GM20431 (cell line): ENCODE data around the gene DTNBP1.

Experiments used
- in situ Hi-C: fragments of 300-500 bp; cut with MseI, MboI; formaldehyde crosslinking; loops from one replicate; pipeline ENCODE4 v1.15.0; 2020; ENCODE audit warnings: low sequenced_read_pairs; ENCODE audit not compliant: unreplicated experiment

DTNBP1 gene

GRCh38 chr6:15509335-15509933 lies 153.4 kb downstream of the DTNBP1 start:
- in situ Hi-C loops, result no loop called here

DNA sequence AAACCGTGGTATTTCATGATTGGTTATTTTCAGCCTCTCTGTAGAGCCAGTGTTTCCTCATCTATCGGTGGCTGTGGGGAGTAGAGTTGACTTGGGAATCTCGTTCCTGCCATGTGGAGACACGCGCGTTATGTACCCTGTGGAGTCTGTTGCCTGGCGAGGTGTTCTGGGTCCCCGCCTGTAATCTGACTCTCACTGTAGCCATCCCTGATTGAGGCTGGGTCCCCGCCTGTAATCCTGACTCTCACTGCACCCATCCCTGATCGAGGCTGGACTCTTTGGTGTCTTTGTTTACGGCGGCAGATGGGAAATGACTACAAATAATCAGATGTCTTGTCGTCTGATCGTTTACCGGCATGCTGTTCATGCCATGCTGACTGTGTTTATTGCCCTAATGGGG lies 153.9 kb downstream of the DTNBP1 start:
- in situ Hi-C loops, result no loop called here

- in situ Hi-C loops, result no loop called here
Measured at GRCh38 chr6:15508441-15508871, 154.4 kb downstream of the DTNBP1 start.

DNA sequence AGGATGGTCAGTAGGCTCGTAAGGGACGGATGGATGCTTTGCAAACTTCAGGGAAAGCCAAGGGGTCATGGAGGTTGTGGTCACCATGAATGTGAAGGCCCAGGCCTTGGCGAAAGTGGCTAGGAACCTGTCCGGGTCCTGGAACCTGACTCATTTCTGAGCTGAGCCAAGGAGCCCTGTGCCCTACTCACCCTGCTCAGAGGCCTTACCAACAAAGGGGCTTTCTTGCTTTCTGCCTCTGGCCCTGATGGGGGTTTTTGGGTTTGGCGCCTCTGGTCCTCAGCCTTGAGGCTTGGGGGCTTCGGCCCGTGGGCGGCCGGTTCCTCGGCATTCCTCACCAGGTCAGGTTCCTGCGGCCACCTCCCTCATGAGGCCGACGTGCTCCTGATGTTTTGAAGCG lies 155.1 kb downstream of the DTNBP1 start:
- in situ Hi-C loops, result no loop called here

DNA sequence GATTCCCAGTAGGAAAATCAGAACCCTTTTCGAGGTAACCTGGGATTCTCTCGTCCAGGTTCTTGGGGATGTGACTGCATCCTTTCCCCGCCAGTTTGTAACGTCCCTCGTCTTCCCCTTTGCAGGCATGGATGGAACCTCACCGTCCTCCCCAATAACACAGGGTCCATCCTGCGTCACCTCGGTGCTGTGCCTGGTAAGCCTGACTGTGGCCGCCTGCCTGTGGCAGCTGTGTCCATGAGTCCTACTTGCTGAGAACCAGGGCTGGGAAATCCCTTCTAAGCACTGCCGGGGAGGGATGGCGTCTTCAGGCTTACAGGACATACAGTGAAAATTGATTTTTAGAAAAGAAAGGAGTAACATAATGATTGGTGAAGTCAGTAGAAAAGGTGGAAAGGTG lies 155.6 kb downstream of the DTNBP1 start:
- in situ Hi-C loops, result no loop called here

DNA sequence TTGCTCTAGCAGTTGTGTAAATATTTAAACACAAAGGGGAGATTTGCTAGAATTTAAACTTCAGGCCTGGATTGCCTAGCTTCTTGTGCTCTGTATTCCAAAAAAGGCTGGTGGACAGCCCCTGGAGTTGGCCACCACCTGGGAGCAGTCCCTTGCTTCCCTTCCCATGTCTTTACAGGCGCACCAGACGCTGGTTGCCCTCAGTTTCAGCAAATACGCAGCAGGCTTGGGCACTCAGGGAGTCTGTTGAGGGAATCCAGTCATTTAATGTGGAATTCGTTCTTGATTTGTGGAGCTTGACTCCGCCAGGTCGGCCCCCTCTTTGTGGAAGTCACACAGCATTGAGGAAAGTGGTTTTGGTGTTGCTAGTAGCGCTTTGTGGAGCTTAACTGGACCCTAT lies 156.8 kb downstream of the DTNBP1 start:
- in situ Hi-C loops, result no loop called here

- in situ Hi-C loops, result no loop called here
Measured at GRCh38 chr6:15505463-15505918, 157.3 kb downstream of the DTNBP1 start.

GRCh38 chr6:15504581-15505350 lies 158.1 kb downstream of the DTNBP1 start:
- in situ Hi-C loops, result no loop called here

GRCh38 chr6:15504040-15504495 lies 158.8 kb downstream of the DTNBP1 start:
- in situ Hi-C loops, result no loop called here

DNA sequence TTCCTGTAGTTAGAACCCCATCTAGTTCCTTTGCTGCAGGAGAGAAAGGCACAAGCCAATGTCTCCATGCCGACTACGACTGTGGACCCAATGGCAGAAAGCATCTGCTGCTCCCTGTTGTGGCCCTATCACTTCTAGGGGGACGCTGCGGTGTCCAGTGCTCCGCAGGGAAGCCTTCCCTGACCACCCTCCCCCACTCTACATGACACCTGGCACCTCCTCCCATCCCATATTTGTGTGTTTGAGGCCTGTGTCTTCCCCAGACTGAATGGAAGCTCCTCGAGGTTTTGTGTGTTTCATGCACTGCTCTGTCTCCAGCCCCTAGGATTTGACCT lies 159.5 kb downstream of the DTNBP1 start:
- in situ Hi-C loops, result no loop called here

- in situ Hi-C loops, result no loop called here
Measured at GRCh38 chr6:15502446-15503345, 160.1 kb downstream of the DTNBP1 start.

DNA sequence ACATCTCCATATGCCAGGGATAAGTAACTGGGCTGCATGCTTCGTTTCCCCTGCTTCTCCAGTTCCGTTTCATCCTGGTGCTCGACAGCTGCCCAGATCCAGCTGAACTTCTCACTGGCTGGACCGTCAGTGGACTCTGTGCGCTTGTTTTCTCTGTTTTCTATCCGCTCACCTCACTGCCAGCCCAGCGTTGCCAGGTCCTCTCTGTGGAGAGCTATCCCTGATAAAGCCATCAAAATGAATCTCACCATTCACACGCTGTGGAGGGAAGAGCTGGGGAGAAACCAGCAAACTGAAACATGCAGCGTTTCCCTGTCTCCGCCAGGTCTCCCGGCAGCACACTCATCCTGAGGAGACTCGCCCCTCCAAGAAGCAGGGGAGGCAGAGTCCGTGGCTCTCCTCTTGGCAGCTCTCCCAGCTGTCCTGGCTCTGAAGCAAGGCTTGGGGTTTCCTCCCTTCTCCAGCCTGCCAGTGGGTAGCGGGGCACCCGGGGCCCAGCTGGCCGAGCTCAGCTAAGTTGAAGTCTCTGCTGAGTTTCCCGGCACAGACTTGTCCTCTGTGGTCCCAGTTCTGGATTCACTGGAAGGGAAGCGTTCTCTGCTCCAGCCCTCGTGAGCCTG lies 160.9 kb downstream of the DTNBP1 start:
- in situ Hi-C loops, result no loop called here

DNA sequence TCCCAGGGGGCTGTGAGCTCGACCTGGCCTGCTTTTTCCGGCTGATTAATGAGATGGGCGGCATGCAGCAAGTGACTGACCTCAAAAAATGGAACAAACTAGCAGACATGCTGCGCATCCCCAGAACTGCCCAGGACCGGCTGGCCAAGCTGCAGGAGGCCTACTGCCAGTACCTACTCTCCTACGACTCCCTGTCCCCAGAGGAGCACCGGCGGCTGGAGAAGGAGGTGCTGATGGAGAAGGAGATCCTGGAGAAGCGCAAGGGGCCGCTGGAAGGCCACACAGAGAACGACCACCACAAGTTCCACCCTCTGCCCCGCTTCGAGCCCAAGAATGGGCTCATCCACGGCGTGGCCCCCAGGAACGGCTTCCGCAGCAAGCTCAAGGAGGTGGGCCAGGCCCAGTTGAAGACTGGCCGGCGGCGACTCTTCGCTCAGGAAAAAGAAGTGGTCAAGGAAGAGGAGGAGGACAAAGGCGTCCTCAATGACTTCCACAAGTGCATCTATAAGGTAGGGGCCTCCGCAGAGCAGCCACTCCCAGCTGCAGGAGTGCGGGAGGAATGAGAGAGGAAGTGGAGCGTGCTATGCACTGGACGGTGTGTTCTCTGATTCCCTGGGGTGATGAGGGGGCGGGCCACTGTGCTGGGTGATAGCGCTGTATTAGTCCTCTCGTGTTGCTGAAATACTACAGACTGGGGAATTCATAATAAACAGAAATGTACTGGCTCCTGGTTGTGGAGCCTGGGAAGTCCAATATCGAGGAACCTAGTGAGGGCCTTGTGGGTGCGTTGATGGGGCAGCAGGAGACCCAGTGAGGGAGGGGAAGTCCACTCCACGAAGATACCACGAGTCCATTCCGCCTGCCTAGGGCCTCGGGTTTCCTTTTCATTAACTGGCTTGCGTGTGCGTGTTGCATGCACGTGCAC lies 161.7 kb downstream of the DTNBP1 start:
- in situ Hi-C loops, result no loop called here

- in situ Hi-C loops, result no loop called here
Measured at GRCh38 chr6:15500078-15500740, 162.6 kb downstream of the DTNBP1 start.

DNA sequence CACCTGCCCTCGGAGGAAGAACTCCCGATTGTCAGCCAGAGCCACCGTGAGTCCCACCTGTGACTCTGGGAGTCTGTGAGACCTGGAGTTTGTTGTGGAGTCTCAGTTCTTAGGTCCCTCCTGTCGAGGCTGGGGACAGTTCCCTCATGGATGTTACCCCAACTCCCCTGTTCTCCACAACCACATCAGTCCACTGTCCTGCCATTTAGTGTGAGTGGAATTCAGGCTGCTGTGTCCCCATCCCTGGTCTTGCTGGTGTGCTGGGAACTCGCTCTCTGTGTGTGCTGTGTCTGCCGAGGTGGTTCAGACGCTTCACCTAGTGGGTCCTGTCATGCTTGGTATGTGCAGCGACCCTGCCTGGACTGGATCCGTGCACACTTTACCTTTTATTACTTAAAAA lies 163.2 kb downstream of the DTNBP1 start:
- in situ Hi-C loops, result loop anchor here (25.0 kb wide), 1 partner anchor 1287 kb away; no protein-coding TSS in a partner anchor

DNA sequence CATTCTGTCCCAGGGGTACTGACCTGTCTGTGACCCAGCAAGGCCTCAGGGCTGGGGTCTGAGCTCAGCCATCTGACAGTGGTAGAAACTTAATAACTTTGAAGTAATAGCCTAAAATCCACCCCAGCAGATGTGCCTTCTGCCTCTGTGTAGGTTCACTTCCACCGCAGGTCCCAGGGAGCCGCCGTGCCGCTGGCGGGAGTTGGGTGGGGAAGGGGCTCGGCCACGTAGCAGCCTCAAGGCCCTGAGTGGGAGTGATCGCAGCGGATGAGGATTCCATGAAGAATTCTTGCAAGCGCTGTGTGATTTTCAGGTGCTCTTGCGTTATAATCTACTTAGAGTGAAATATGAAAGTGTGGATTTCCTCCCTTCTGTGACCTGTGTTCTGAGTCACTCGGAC lies 163.7 kb downstream of the DTNBP1 start:
- in situ Hi-C loops, result loop anchor here (25.0 kb wide), 1 partner anchor 1287 kb away; no protein-coding TSS in a partner anchor

DNA sequence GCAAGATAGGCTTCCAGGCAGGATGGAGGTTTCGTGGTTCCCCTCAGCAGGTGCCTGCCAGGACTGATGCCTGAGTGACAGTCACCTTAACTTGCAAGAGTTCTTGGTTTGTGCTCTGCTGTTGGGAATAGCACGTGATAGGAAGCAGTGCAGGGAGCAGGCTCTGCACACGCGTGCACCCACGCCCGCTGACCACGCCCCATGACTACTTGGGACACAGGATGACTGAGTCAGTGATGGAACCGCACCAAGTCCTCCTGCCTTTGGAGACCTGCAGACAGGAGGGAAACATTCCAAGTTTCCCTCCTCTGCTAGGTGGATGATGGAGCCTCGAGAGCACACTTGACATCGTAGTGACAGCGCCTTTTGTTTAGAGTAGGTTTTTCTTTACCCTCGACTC lies 164.2 kb downstream of the DTNBP1 start:
- in situ Hi-C loops, result loop anchor here (25.0 kb wide), 1 partner anchor 1286 kb away; no protein-coding TSS in a partner anchor

- in situ Hi-C loops, result loop anchor here (25.0 kb wide), 1 partner anchor 1284 kb away; no protein-coding TSS in a partner anchor
Measured at GRCh38 chr6:15496345-15497131, 166.3 kb downstream of the DTNBP1 start.
